ENCODE data around the gene MRM2. TPM values are rescaled to one million over a fixed set of nuclear protein-coding genes. Genes with fewer than 3 reads are reported as not detected.

MRM2 gene
- total RNA-seq, 2 experiments from 2014 or later, result 3.6 to 3.7 TPM

GRCh38 chr7:2280424-2280823 lies 38.4 kb upstream of the MRM2 start:
- CTCF ChIA-PET, result no interaction called here
- intact Hi-C loops (cut with DNase I, micrococcal nuclease), result no loop called here
- DNase-seq (no peak), ATAC-seq (ENCODE audit: poor library complexity) (no peak)
- Mint-ChIP-seq H3K36me3 (ENCODE audit: low read depth) (peaks cover 8% of the 10 kb centered on the region), H3K27me3 (no peaks in the 10 kb centered on the region), H3K27ac (no peak overlapping the region), H3K9me3 (no peaks in the 10 kb centered on the region), H3K4me1 (ENCODE audit: low read depth) (no peaks in the 10 kb centered on the region), H3K4me3 (no peak overlapping the region)
- POLR2A ChIA-PET, result no interaction called here
- H3K9me3 ChIP-seq (ENCODE audit: control insufficient read depth in 1 of 2, insufficient read depth in 1 of 2, low read length in 2 of 2), result no peaks in the 10 kb centered on the region
- no peaks in the 10 kb centered on the region for H3K4me1 ChIP-seq (ENCODE audit: insufficient read depth, low read length)
- H3K27ac ChIP-seq (ENCODE audit: low read depth in 1 of 2, low read length in 2 of 2), result no peak overlapping the region
- no peak for TF ChIP-seq CTCF (IDR thresholded peaks at IDR 0.05)
- H3K36me3 ChIP-seq (ENCODE audit: insufficient read depth, low read length), result no peaks in the 10 kb centered on the region
- H3K4me3 ChIP-seq (ENCODE audit: low read length), result no peak overlapping the region
- H3K27me3 ChIP-seq (ENCODE audit: control insufficient read depth in 1 of 2, insufficient read depth in 2 of 2, low read length in 2 of 2), result no peaks in the 10 kb centered on the region

GRCh38 chr7:2279896-2280295 lies 37.9 kb upstream of the MRM2 start:
- H3K27ac ChIP-seq (ENCODE audit: low read depth in 1 of 2, low read length in 2 of 2), result no peak overlapping the region
- H3K4me1 Mint-ChIP-seq (ENCODE audit: low read depth), result no peaks in the 10 kb centered on the region
- ATAC-seq (ENCODE audit: poor library complexity) (no peak), DNase-seq (no peak)
- intact Hi-C loops (cut with DNase I, micrococcal nuclease), result no loop called here
- peaks cover 8% of the 10 kb centered on the region for H3K36me3 Mint-ChIP-seq (ENCODE audit: low read depth)
- H3K27me3 Mint-ChIP-seq, result no peaks in the 10 kb centered on the region
- H3K4me3 ChIP-seq (ENCODE audit: low read length), result no peak overlapping the region
- H3K27me3 ChIP-seq (ENCODE audit: control insufficient read depth in 1 of 2, insufficient read depth in 2 of 2, low read length in 2 of 2), result no peaks in the 10 kb centered on the region
- no peak overlapping the region for H3K27ac Mint-ChIP-seq
- no peaks in the 10 kb centered on the region for H3K9me3 ChIP-seq (ENCODE audit: control insufficient read depth in 1 of 2, insufficient read depth in 1 of 2, low read length in 2 of 2)
- no peaks in the 10 kb centered on the region for H3K36me3 ChIP-seq (ENCODE audit: insufficient read depth, low read length)
- H3K9me3 Mint-ChIP-seq, result no peaks in the 10 kb centered on the region
- CTCF ChIA-PET, result no interaction called here
- POLR2A ChIA-PET, result no interaction called here
- no peak overlapping the region for H3K4me3 Mint-ChIP-seq
- no peaks in the 10 kb centered on the region for H3K4me1 ChIP-seq (ENCODE audit: insufficient read depth, low read length)
- TF ChIP-seq CTCF (IDR thresholded peaks at IDR 0.05), result no peak

- no peak overlapping the region for H3K4me3 Mint-ChIP-seq
- H3K4me3 ChIP-seq (ENCODE audit: low read length), result no peak overlapping the region
- ChIA-PET CTCF (no interaction called here), POLR2A (no interaction called here)
- no peaks in the 10 kb centered on the region for H3K9me3 Mint-ChIP-seq
- no peaks in the 10 kb centered on the region for H3K9me3 ChIP-seq (ENCODE audit: control insufficient read depth in 1 of 2, insufficient read depth in 1 of 2, low read length in 2 of 2)
- H3K36me3 Mint-ChIP-seq (ENCODE audit: low read depth), result peaks cover 8% of the 10 kb centered on the region
- intact Hi-C loops (cut with DNase I, micrococcal nuclease), result no loop called here
- H3K4me1 Mint-ChIP-seq (ENCODE audit: low read depth), result no peaks in the 10 kb centered on the region
- no peaks in the 10 kb centered on the region for H3K27me3 ChIP-seq (ENCODE audit: control insufficient read depth in 1 of 2, insufficient read depth in 2 of 2, low read length in 2 of 2)
- H3K27ac Mint-ChIP-seq, result no peak overlapping the region
- H3K27ac ChIP-seq (ENCODE audit: low read depth in 1 of 2, low read length in 2 of 2), result no peak overlapping the region
- H3K27me3 Mint-ChIP-seq, result no peaks in the 10 kb centered on the region
- ATAC-seq (ENCODE audit: poor library complexity) (no peak), DNase-seq (no peak)
- no peaks in the 10 kb centered on the region for H3K36me3 ChIP-seq (ENCODE audit: insufficient read depth, low read length)
- H3K4me1 ChIP-seq (ENCODE audit: insufficient read depth, low read length), result no peaks in the 10 kb centered on the region
- no peak for TF ChIP-seq CTCF (IDR thresholded peaks at IDR 0.05)
These were observed 36.0 kb upstream of the MRM2 start for GRCh38 chr7:2278026-2278425.

Data from CD4-positive, alpha-beta T cell (primary cell).